Measurements from ENCODE around the gene NLRC5. TPM values are rescaled to one million over a fixed set of nuclear protein-coding genes. Genes with fewer than 3 reads are reported as not detected.

Gene NLRC5
- total and polyA plus RNA-seq, 2 donors (not counting 3 experiments of a cell fraction or from before 2014, with no cell fraction given) = 7.4 to 26.3 TPM

- Histone ChIP-seq H3K27ac (ENCODE audit: insufficient read depth, low read depth, low read length) (no peak overlapping the region), H2AFZ (ENCODE audit: low read depth, low read length) (no peak overlapping the region), H3K9ac (replicated peaks; ENCODE audit: extremely low read depth, insufficient read depth, low read length) (no peak overlapping the region), H3K36me3 (ENCODE audit: control insufficient read depth in 2 of 2, extremely low read depth in 1 of 2, insufficient read depth in 2 of 2, low read length in 2 of 2) (peaks cover 51 to 53% of the 10 kb centered on the region in 2 experiments), H3K4me3 (replicated peaks in 1 of 3; ENCODE audit: insufficient read depth in 1 of 3, low read depth in 1 of 3, low read length in 3 of 3) (no peak overlapping the region), H3K4me2 (ENCODE audit: insufficient read depth, low read length) (no peak overlapping the region), H3K9me3 (replicated peaks; ENCODE audit: control insufficient read depth, insufficient read depth, low read length) (no peaks in the 10 kb centered on the region), H3K27me3 (ENCODE audit: control insufficient read depth in 2 of 2, insufficient read depth in 2 of 2, low read length in 2 of 2) (no peaks in the 10 kb centered on the region), H4K20me1 (replicated peaks; ENCODE audit: control insufficient read depth, extremely low read depth, insufficient read depth, low read length) (peaks cover 8% of the 10 kb centered on the region), H3K4me1 (ENCODE audit: control insufficient read depth, extremely low read depth, insufficient read depth, low read length) (peaks cover 7% of the 10 kb centered on the region), H3K79me2 (ENCODE audit: control insufficient read depth, insufficient read depth, low read length) (peaks cover 23% of the 10 kb centered on the region), H3K9me1 (replicated peaks; ENCODE audit: control insufficient read depth, extremely low read depth, insufficient read depth, low read length) (no peaks in the 10 kb centered on the region)
- DNase-seq (ENCODE audit: low read depth, low spot score) (no peak), FAIRE-seq (no peak)
- BruUV-seq (replicated peaks) = no TSS peak
- POLR2A ChIA-PET = no interaction called here
- dilution Hi-C loops (cut with MboI; ENCODE audit: extremely low pct_ligation_motif_present, low sequenced_read_pairs) = no loop called here
- CTCF ChIA-PET = no interaction called here
- intact Hi-C loops (cut with micrococcal nuclease) = no loop called here
- no peak for TF ChIP-seq EZH2 (IDR thresholded peaks at IDR 0.05; ENCODE audit: borderline replicate concordance, low read depth, low read length, severe bottlenecking)
- TF ChIP-seq FOS (IDR thresholded peaks at IDR 0.05; ENCODE audit: borderline replicate concordance, insufficient read depth, low read length) = no peak
- TF ChIP-seq POLR2AphosphoS5 (IDR thresholded peaks at IDR 0.05; ENCODE audit: insufficient read depth, low read depth, low read length) = no peak
- no peak for TF ChIP-seq CTCF (IDR thresholded peaks at IDR 0.05; ENCODE audit: extremely low read depth in 1 of 2, insufficient read depth in 1 of 2, low read depth in 1 of 2, low read length in 2 of 2)
- TF ChIP-seq GATA2 (IDR thresholded peaks at IDR 0.05; ENCODE audit: insufficient read depth, insufficient read length, low read depth, low read length) = no peak
- TF ChIP-seq JUN (IDR thresholded peaks at IDR 0.05; ENCODE audit: borderline replicate concordance, insufficient read depth, insufficient read length, low read depth) = no peak
- TF ChIP-seq POLR2A (IDR thresholded peaks at IDR 0.05; ENCODE audit: low read depth, low read length) = no peak
- TF ChIP-seq MAX (IDR thresholded peaks at IDR 0.05; ENCODE audit: insufficient read depth, insufficient read length) = no peak
- TF ChIP-seq MYC (IDR thresholded peaks at IDR 0.05; ENCODE audit: low read depth, low read length) = no peak
Measured at GRCh38 chr16:56939801-56940200, 49.6 kb upstream of the NLRC5 start.

Measured in endothelial cell of umbilical vein (primary cell).